Endodermal cell (in vitro differentiated cells): ENCODE measurements around the gene LIPG. TPM values are rescaled to one million over a fixed set of nuclear protein-coding genes. Genes with fewer than 3 reads are reported as not detected.

ENCODE experiments used
- DNase-seq: peaks from one replicate; pipeline ENCODE4 v3.0.0-alpha.2; 2017
- H3K27ac ChIP-seq: 2 replicates; pipeline ENCODE4 v1.5.1; 2013; ENCODE audit warnings: mild to moderate bottlenecking, low read depth, low read length, moderate library complexity
- H3K27me3 ChIP-seq: 2 replicates; pipeline ENCODE4 v1.6.1; 2013; ENCODE audit warnings: mild to moderate bottlenecking, low read length, moderate library complexity; ENCODE audit not compliant: insufficient read depth, control insufficient read depth, poor library complexity, severe bottlenecking
- H3K36me3 ChIP-seq: 2 replicates; pipeline ENCODE4 v1.7.0; 2013; ENCODE audit warnings: mild to moderate bottlenecking, low read length, moderate library complexity; ENCODE audit not compliant: control insufficient read depth, insufficient read depth
- H3K4me1 ChIP-seq: one replicate; pipeline ENCODE4 v1.7.0; 2013; ENCODE audit warnings: low read length; ENCODE audit not compliant: control insufficient read depth, insufficient read depth
- H3K4me3 ChIP-seq: 2 replicates; pipeline ENCODE4 v1.5.1; 2013; ENCODE audit warnings: mild to moderate bottlenecking, low read length, moderate library complexity
- H3K9ac ChIP-seq: 2 replicates; pipeline ENCODE4 v1.6.1; 2013; ENCODE audit warnings: mild to moderate bottlenecking, low read length, moderate library complexity; ENCODE audit not compliant: poor library complexity, severe bottlenecking; ENCODE audit errors: extremely low read depth
- H3K9me3 ChIP-seq: 2 replicates; pipeline ENCODE4 v1.6.1; 2013; ENCODE audit warnings: mild to moderate bottlenecking, low read length, moderate library complexity; ENCODE audit not compliant: control insufficient read depth
- H3K27ac Mint-ChIP-seq: 2 replicates; pipeline ENCODE4 v1.8.0; 2020; ENCODE audit warnings: mixed read lengths
- H3K27me3 Mint-ChIP-seq: 2 replicates; pipeline ENCODE4 v1.8.0; 2021; ENCODE audit warnings: mild to moderate bottlenecking, mixed read lengths; ENCODE audit not compliant: insufficient read depth
- H3K36me3 Mint-ChIP-seq: 2 replicates; pipeline ENCODE4 v1.8.0; 2020; ENCODE audit warnings: low read depth, mixed read lengths
- H3K4me1 Mint-ChIP-seq: 2 replicates; pipeline ENCODE4 v1.8.0; 2020; ENCODE audit warnings: mixed read lengths
- H3K4me3 Mint-ChIP-seq: 2 replicates; pipeline ENCODE4 v1.8.0; 2020; ENCODE audit warnings: mild to moderate bottlenecking, moderate library complexity, mixed read lengths
- H3K9me3 Mint-ChIP-seq: 2 replicates; pipeline ENCODE4 v1.8.0; 2020; ENCODE audit warnings: mild to moderate bottlenecking, mixed read lengths
- WGBS, 2 experiments: methylation state at CpG; one replicate each; pipeline versions ENCODE4 v1.1.5 to v1.1.7; 2013; ENCODE audit warnings: missing lambda C conversion rate in 2 of 2, mixed read lengths in 1 of 2; ENCODE audit not compliant: insufficient coverage in 1 of 2, insufficient read length in 1 of 2; 5-methylcytosine and 5-hydroxymethylcytosine counted together
- total RNA-seq, 2 donors: library from RNA; stranded (reverse); fragmentation: NEBNext Ultra II Directional in 1 of 2; extraction: Animal tissue kit (Norgen Biotek cat#: 25700) in 1 of 2; gene quantifications; 2 replicates in 1 of 2; 3 replicates in 1 of 2; pipeline ENCODE4 v1.2.1, GENCODE V29; 2021
- TF ChIP-seq, protein P1 (sequence below): fragments of 200-600 bp; sonication (generic); conservative IDR thresholded peaks from 2 replicates; pipeline ENCODE4 v1.5.0; 2021; ENCODE audit warnings: antibody characterized with exemption, mild to moderate bottlenecking

The LIPG gene
- total RNA-seq, 2 donors from 2014 or later, result 4.0 to 5.0 TPM

- WGBS, 2 experiments, result 69 to 80% methylated on average over 8 to 11 of the region's 11 CpGs
- DNase-seq, result peak; percentile 30
- TF ChIP-seq, protein P1, sequence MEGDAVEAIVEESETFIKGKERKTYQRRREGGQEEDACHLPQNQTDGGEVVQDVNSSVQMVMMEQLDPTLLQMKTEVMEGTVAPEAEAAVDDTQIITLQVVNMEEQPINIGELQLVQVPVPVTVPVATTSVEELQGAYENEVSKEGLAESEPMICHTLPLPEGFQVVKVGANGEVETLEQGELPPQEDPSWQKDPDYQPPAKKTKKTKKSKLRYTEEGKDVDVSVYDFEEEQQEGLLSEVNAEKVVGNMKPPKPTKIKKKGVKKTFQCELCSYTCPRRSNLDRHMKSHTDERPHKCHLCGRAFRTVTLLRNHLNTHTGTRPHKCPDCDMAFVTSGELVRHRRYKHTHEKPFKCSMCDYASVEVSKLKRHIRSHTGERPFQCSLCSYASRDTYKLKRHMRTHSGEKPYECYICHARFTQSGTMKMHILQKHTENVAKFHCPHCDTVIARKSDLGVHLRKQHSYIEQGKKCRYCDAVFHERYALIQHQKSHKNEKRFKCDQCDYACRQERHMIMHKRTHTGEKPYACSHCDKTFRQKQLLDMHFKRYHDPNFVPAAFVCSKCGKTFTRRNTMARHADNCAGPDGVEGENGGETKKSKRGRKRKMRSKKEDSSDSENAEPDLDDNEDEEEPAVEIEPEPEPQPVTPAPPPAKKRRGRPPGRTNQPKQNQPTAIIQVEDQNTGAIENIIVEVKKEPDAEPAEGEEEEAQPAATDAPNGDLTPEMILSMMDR, result no peak
- Mint-ChIP-seq H3K4me3 (no peak overlapping the region), H3K27ac (no peak overlapping the region), H3K36me3 (no peaks in the 10 kb centered on the region), H3K9me3 (no peaks in the 10 kb centered on the region), H3K4me1 (peaks cover 18% of the 10 kb centered on the region), H3K27me3 (peaks cover 14% of the 10 kb centered on the region)
- Histone ChIP-seq H3K27ac (peak overlapping the region; percentile 98), H3K36me3 (no peaks in the 10 kb centered on the region), H3K9me3 (no peaks in the 10 kb centered on the region), H3K9ac (no peak overlapping the region), H3K4me3 (no peak overlapping the region), H3K4me1 (peaks cover 8% of the 10 kb centered on the region), H3K27me3 (no peaks in the 10 kb centered on the region)
These were observed 57.2 kb downstream of the LIPG start for GRCh38 chr18:49618742-49619681.

GRCh38 chr18:49619801-49620200, 57.9 kb downstream of the LIPG start:
- Histone ChIP-seq H3K9ac (no peak overlapping the region), H3K4me3 (no peak overlapping the region), H3K27ac (peak overlapping the region; percentile 98), H3K4me1 (peaks cover 8% of the 10 kb centered on the region), H3K36me3 (no peaks in the 10 kb centered on the region), H3K9me3 (no peaks in the 10 kb centered on the region), H3K27me3 (no peaks in the 10 kb centered on the region)
- Mint-ChIP-seq H3K4me1 (peaks cover 16% of the 10 kb centered on the region), H3K36me3 (no peaks in the 10 kb centered on the region), H3K9me3 (no peaks in the 10 kb centered on the region), H3K27ac (no peak overlapping the region), H3K27me3 (peaks cover 16% of the 10 kb centered on the region), H3K4me3 (no peak overlapping the region)
- 92% methylated on average over 7 of the region's 7 CpGs for WGBS, 2 experiments
- DNase-seq, result peak; percentile 57
- TF ChIP-seq, protein P1, result no peak

DNA sequence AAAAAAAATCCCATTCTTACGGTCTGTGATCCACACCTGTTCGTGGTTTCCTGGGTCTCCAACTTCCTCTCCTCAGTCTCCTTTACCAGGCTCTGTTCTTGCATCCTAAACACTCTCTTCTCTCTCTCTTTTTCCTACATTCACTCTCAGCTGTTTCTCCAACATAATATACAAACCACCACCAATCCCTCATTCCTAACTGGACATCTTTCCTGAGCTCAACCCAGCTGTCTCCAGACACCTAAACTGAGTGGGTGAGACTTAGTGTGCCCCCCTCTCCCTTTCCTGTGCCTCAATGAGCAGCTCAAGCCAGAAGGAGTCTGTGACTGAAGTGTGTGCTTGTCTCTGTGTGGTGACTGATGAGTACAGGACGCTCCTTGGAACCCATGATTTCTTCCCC, 59.4 kb downstream of the LIPG start:
- 71 to 89% methylated on average over 3 of the region's 3 CpGs for WGBS, 2 experiments
- peaks cover 11% of the 10 kb centered on the region for H3K4me1 Mint-ChIP-seq

More for the DNA sequence above, 59.4 kb downstream of the LIPG start:
- H3K4me1 ChIP-seq, result peaks cover 8% of the 10 kb centered on the region
- H3K9me3 ChIP-seq, result no peaks in the 10 kb centered on the region
- no peaks in the 10 kb centered on the region for H3K27me3 ChIP-seq
- Mint-ChIP-seq H3K27me3 (peaks cover 17% of the 10 kb centered on the region), H3K36me3 (no peaks in the 10 kb centered on the region), H3K9me3 (no peaks in the 10 kb centered on the region), H3K27ac (no peak overlapping the region), H3K4me3 (no peak overlapping the region)
- TF ChIP-seq, protein P1, result no peak
- H3K9ac ChIP-seq, result no peak overlapping the region
- no peak for DNase-seq
- H3K27ac ChIP-seq, result peak overlapping the region; percentile 69
- H3K36me3 ChIP-seq, result no peaks in the 10 kb centered on the region
- H3K4me3 ChIP-seq, result no peak overlapping the region
